HG03460 (cell line): Measurements from ENCODE around the gene SPEF1.
"Not testable (repeated sequence)": the region's sequence is repeated elsewhere in the genome, so short reads cannot be mapped to it uniquely, and the experiment has no call there.

Experiments used
- ATAC-seq: cut with Tn5 transposase; IDR thresholded peaks from one replicate; pipeline ENCODE4 v1.9.1; 2021; ENCODE audit not compliant: unreplicated experiment

Gene SPEF1

GRCh38 chr20:3789201-3789600 is 8.0 kb upstream of the SPEF1 start:
- not testable (repeated sequence) for ATAC-seq

DNA sequence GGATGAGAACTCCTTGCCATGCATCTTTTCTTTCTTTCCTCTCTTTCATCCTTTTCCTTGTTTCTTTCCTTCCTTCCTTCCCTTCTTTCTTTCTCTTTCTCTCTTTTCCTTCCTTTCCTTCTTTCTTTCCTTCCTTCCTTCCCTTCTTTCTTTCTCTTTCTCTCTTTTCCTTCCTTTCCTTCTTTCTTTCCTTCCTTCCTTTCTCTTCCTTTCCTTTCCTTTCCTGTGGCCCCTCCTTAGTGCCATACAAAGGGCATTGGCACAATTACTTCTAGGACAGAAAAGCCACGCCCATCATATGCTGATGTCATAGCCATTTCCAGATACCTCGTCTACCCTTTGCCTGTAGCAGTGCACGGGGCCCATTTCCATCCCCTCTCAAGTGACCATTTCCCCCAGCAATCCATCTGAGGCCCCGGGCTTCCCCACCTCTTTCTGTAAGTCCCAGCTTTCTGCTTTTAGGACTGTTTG is 7.5 kb upstream of the SPEF1 start:
- ATAC-seq = no peak

- ATAC-seq = no peak
These were observed 6.2 kb upstream of the SPEF1 start for GRCh38 chr20:3787324-3788014.

DNA sequence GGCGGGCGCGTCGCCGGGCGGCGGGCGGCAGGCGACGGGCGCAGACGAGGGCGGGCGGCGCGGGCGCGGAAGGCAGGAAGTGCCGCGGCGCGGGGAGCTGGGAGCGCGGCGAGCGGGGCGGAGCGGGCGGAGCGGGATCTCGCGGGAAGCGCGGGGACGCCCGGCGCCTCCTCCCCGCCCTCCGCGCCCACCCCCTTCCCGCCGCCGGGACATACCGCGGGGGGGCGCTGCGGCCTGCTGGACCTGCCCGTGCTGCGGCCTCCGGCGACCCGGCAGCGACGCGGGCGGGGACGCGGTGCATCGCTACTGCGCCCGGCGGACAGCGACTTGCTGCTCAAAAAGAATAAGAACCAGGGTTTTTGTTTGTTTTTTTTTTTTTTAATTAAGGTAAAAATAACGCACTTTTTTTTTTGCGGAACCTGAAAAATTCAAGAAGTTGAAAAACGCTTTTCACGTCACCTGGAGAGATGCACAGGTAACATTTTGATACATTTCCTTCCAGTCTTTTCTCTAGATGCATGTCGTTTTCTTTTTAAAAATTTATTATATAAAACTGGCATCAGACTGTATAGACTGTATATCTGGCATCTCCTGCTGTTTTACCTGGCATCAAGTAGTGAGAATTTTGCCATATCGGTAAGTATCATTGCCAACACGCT is 5.5 kb upstream of the SPEF1 start, which contains the start of gene CENPB:
Gene CENPB (minus strand): TSS at position 76 of the 659 bp plus-strand sequence. CDS start 257 bp downstream, outside the sequence.
- ATAC-seq = peak; percentile 81

- ATAC-seq = no peak
These were observed 4.9 kb upstream of the SPEF1 start for GRCh38 chr20:3786126-3786484.

DNA sequence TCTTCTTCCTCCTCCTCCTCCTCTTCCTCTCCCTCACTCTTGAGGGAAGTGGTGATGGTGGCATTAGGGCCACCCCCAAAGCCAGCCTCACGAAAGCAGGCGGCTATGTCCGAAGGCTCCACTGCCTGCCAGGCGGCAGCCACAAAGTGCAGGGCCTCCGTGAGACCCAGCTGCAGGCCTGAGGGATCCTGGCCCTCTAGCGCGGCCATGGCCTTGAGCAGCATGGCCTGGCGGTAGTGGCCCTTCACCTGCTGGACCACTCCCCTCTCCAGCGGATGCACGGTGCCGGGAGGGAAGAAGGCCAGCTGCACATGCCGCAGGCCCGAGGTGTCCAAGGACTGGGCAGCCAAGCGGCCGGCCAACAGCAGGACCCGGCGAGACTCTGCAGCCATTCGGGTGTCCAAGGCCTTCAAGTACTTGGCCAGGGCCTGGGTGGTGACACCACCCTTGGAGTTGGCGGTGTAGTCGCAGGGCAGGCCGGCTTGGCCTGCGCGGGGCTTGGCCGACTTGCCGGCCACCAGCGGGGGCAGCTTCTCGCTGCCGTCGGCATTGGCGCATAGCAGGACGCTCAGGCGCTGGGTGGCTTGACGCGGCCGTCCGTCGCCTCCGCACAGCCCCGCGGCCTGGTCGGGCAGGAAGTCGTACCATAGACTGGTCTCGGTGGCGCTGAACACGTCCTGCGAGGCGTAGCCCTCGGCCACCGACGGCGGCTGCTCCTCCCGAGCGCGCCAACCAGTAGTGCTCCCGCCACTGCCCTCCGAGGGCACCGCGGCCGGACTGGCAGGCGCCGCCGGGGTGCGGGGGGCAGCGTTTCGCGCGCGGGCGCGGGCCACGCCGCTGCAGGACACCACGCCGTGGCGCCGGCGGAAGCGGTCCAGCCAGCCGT is 4.2 kb upstream of the SPEF1 start:
- ATAC-seq = no peak

DNA sequence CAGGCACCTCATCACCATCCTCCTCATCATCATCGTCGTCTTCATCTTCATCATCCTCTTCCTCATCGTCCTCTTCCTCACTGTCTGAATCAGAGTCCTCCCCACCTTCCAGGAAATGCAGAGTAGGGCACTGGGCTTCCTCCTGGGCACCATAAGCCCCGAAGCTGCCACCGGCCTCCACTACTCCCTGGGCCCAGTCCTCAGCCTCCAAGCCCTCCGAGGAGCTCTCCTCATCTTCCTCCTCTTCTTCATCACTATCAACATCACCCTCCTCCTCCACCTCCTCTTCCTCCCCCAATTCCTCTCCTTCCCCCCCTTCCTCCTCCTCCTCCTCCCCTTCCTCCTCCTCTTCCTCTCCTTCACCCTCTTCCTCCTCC is 3.6 kb upstream of the SPEF1 start:
- ATAC-seq = no peak

GRCh38 chr20:3784216-3784853 is 3.1 kb upstream of the SPEF1 start:
- no peak for ATAC-seq

- ATAC-seq = no peak
These were observed 2.4 kb upstream of the SPEF1 start for GRCh38 chr20:3783511-3784195.

GRCh38 chr20:3783068-3783489 is 1.8 kb upstream of the SPEF1 start:
- no peak for ATAC-seq

DNA sequence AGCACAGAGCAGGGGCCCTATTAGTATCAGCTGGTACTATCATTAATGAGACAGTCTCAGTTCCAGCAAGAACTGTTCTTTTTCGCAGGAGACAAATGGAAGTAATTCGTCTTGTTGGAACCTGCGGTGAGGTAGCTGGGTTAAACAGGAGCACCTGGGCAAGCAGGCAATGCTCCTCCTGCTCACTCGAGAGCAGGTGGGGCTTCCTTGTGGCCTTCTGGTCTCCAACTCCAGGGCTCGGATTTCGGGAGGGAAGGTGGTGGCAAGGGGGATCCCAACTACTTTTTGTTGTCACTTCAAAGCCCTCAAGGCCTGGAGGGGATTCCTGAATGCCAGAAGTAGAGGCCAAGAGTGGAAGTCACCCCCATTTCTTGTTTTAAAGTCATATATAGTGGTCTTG is 1.3 kb upstream of the SPEF1 start:
- no peak for ATAC-seq

GRCh38 chr20:3778976-3779375 is 2.3 kb downstream of the SPEF1 start:
- no peak for ATAC-seq

GRCh38 chr20:3777716-3778629 is 3.3 kb downstream of the SPEF1 start:
- no peak for ATAC-seq

GRCh38 chr20:3777381-3777715 is 3.9 kb downstream of the SPEF1 start:
- ATAC-seq = no peak

DNA sequence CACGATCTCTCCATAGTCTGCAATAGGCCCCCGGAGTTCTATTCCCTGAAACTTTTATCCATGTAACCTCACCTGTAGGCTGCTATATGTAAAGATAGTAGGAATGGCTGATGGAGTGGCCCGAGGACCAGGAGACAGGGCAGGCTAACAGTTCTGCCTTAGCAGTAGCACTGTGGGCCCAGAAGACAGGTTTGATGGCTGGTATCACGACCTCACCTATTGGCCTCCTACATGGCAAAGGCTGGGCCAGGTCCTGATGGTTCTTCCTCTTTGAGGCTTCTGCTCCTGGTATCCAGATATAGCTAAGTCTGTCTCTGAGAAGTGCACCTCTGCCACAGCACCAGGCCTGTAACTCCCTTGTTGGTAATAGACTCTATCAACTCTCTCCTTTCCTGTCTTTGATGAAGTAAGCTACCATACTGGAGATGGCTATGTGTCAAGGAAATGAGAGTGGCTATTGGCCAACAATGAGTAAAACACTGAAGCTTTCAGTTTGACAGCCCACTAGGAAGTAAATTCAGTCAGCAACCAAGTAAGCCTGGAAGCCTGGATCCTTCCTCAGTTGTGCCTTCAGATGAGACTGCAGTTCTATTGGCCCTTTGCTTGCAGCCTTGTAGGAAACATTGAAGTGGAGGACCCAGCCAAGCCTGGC is 5.7 kb downstream of the SPEF1 start:
- no peak for ATAC-seq

- no peak for ATAC-seq
These were observed 9.6 kb downstream of the SPEF1 start for GRCh38 chr20:3771552-3772058.

DNA sequence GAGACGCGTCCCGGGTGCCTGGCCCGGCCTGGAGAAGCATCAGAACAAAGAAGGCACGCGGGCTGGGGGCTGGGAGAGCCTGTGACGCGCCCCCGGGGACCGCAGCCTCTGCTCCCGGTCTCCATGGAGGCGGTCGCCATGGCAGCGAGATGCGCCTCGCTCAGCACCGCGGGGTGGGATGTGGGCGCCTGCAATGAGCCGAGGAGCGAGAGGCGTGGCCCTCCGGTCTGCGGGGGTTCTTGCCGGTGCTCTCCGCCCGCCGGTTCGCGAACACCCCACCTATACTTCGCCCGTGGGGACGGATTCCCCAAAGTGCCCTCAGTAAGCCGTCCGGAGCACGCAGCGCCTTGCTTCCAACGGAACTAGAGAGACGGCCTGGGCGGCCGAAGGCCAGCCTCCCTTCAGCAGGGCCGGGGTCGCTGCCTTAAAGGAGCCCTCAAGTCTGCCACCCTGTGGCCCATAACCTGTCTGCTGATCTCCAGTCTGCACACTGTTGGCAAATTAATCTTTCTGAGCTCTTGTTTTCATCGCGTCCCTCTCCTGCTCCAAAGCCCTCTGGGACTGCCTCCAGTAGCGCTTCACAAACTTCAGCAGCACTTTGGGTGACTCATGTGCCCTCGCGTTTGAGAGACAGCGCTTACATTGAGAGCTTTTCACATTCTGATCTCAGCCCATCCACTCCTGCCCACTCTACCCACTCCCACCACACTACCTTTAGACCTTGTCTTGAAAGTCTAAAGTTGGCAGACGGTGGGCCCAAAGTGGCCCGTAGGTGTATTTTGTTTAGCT is 12.7 kb downstream of the SPEF1 start:
- peak; percentile 35 for ATAC-seq
